DMS153 treated with DMSO at 0.1 percent for 48 hours (cell line): ENCODE results near the gene CGREF1.

Experiments used
- DNase-seq: peaks from one replicate; lab custom pipeline; 2025; ENCODE audit not compliant: unreplicated experiment; lab: John Stamatoyannopoulos, UW

The CGREF1 gene

DNA sequence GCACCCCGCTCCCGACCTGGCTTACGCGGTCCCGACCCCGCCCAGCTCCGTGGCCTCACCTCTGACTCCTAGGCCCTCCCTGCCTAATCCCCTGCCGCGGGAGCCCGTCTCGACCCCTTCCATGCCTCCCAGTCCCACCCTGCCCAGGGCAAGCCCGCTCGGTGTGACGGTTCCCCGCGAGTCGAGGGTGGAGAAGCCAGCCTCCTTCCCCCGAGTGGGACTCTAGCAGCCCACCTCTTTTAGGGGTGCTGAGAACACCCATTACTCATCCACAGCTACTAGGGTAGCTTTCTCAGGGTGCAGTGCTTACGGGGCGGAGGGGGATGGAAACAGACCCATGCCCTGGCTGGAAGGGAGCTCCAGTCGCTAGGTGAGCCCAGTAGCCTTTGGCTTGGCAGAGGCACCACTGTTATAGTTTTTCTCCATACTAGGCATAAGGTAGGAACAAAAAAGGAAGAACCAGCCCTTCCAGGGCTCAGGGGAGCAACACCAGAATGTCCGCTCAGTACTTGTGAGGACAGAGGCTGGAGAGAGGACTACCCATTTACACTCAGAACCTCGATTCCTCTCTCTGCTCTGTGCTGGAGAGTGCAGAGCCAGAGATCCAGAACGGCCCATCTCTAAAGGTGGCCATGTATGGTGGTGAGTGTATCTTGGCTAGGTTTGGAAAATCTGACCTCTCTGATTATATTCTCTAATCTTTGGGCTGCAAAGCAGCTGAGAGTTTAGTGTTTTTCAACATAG, 66.9 kb downstream of the CGREF1 start:
- DNase-seq, result no peak

GRCh38 chr2:27050996-27051901, 67.7 kb downstream of the CGREF1 start, which contains the start of gene AGBL5:
Gene AGBL5 (plus strand): TSS chr2:27051668. CDS start chr2:27052959, 1,291 bp downstream.
- peak; percentile 87 for DNase-seq
